ENCODE measurements around the gene ALKBH3. TPM values are rescaled to one million over a fixed set of nuclear protein-coding genes. Genes with fewer than 3 reads are reported as not detected.

The ALKBH3 gene
- total RNA-seq (2016; rRNA removed; fragmentation: Illumina TruSeq; extraction: Trizol), result 36.1 and 49.6 TPM in 2 replicates
- total RNA-seq (2016; cell fraction: cytosol; rRNA removed; fragmentation: Illumina TruSeq; extraction: Trizol; ENCODE audit: low read depth), result 15.2 and 24.7 TPM in 2 replicates
- total RNA-seq (2016; cell fraction: insoluble cytoplasmic fraction; rRNA removed; fragmentation: Illumina TruSeq; extraction: Trizol), result 39.0 and 48.6 TPM in 2 replicates
- total RNA-seq (2016; cell fraction: membrane; rRNA removed; fragmentation: Illumina TruSeq; extraction: Trizol), result 27.0 and 33.2 TPM in 2 replicates
- 30.6 and 31.1 TPM in 2 replicates for total RNA-seq (2016; cell fraction: nucleus; rRNA removed; fragmentation: Illumina TruSeq; extraction: Trizol)
- 16.5 and 17.8 TPM in 2 replicates for polyA plus RNA-seq (2011; rRNA removed)
- 11.7 and 19.8 TPM in 2 replicates for polyA plus RNA-seq (2011; cell fraction: cytosol; rRNA removed)
- polyA plus RNA-seq (2011; cell fraction: nucleus; rRNA removed), result 6.1 and 12.5 TPM in 2 replicates
- polyA plus RNA-seq (2012), result 14.3 and 14.6 TPM in 2 replicates
- 10.4 and 19.4 TPM in 2 replicates for polyA plus RNA-seq (2016; cell fraction: cytosol; fragmentation: Illumina TruSeq; extraction: Trizol; ENCODE audit: low read depth)
- polyA plus RNA-seq (2016; cell fraction: insoluble cytoplasmic fraction; fragmentation: Illumina TruSeq; extraction: Trizol; ENCODE audit: low read depth), result 35.9 and 40.1 TPM in 2 replicates
- polyA plus RNA-seq (2016; cell fraction: membrane; fragmentation: Illumina TruSeq; extraction: Trizol; ENCODE audit: low read depth), result 16.7 and 27.6 TPM in 2 replicates
- 18.5 and 20.8 TPM in 2 replicates for polyA plus RNA-seq (2016; cell fraction: nucleus; fragmentation: Illumina TruSeq; extraction: Trizol; ENCODE audit: insufficient read depth, low read depth)
- polyA minus RNA-seq (2011; rRNA and poly(A)+ RNA removed; ENCODE audit: low replicate concordance), result 4.2 and 6.8 TPM in 2 replicates
- polyA minus RNA-seq (2011; cell fraction: cytosol; rRNA and poly(A)+ RNA removed), result 6.9 and 7.4 TPM in 2 replicates
- 22.1 and 29.3 TPM in 2 replicates for polyA minus RNA-seq (2011; cell fraction: nucleus; rRNA and poly(A)+ RNA removed)
- Bru-seq, nascent RNA, result percentile 66 among the genes with signal in this experiment
- BruChase-seq, experiment 1, labeled RNA remaining after a 6-hour chase, result percentile 50 among the genes with signal in this experiment
- percentile 52 among the genes with signal in this experiment for BruChase-seq, experiment 2, labeled RNA remaining after a 2-hour chase
- long read RNA-seq, experiment 1, transcript ALKBH3-201 (10 exons, 1,474 nt), result major isoform, 12 of 16 reads
- long read RNA-seq, experiment 1, partial matches to known transcripts, result 0 of 16 reads
- long read RNA-seq, experiment 1, other reads (novel, unspliced or antisense), result 4 of 16 reads
- long read RNA-seq, experiment 2, transcript ALKBH3-201 (10 exons, 1,474 nt), result major isoform, 42 of 66 reads
- long read RNA-seq, experiment 2, partial matches to known transcripts, result 4 of 66 reads
- long read RNA-seq, experiment 2, other reads (novel, unspliced or antisense), result 18 of 66 reads

DNA sequence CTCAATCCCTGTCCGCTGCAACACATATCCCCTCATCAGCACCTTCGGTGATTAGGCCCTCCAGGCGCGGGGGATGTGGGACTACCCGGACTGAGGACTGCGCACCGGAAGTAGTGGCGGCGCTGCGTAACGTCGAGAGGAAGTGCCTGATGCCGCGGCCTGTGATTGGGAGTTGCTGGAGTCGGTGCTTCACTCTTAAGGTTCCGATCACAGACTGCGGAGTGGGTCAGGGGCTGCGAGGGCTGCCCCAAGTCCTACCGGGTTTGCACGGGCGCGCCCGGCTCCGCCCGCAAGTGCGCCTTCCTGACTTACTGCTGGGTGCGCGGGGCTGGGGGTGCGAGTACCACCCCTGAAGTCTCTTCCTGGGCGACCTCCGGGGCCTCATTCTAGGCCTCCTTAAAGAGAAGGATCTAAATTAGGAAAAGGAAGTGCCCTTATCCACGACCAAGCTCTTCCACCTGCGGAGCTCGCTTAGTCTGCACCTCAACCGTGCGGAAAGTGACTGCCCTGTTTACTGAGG, at the start of gene ALKBH3:
TSS of gene ALKBH3 (plus strand) at position 192 of the 520 bp plus-strand sequence. CDS start 1,822 bp downstream, outside the sequence.
- POLR2A ChIA-PET, result no interaction called here
- ATAC-seq (peak; percentile 100), DNase-seq (ENCODE audit: low spot score) (peak; percentile 86), FAIRE-seq (peak; percentile 60)
- Histone ChIP-seq H3K9me3 (ENCODE audit: low read length) (no peaks in the 10 kb centered on the region), H3K9ac (ENCODE audit: insufficient read depth, low read depth, low read length) (peak within 1 kb of the TSS; percentile 81), H3K4me2 (ENCODE audit: low read depth, low read length) (peak within 1 kb of the TSS; percentile 90), H3K27ac (ENCODE audit: extremely low read length, insufficient read depth, low read length) (peak within 1 kb of the TSS; percentile 55), H3K4me3 (replicated peaks in 1 of 3; ENCODE audit: insufficient read depth in 1 of 3, low read depth in 2 of 3, low read length in 3 of 3) (peak within 1 kb of the TSS; percentile 91 to 93 (median 92)), H4K20me1 (ENCODE audit: insufficient read depth, low read length) (no peaks in the 10 kb centered on the region), H3K79me2 (ENCODE audit: insufficient read depth, low read length) (peaks cover 11% of the 10 kb centered on the region), H3K4me1 (ENCODE audit: insufficient read depth, low read length) (peaks cover 16% of the 10 kb centered on the region), H2AFZ (ENCODE audit: low read length) (peak within 1 kb of the TSS; percentile 97), H3K36me3 (replicated peaks in 1 of 2; ENCODE audit: control insufficient read depth in 1 of 2, insufficient read depth in 2 of 2, low read length in 2 of 2) (peaks cover 0 to 12% of the 10 kb centered on the region in 2 experiments; a peak in 4 of 5 replicates), H3K27me3 (ENCODE audit: control insufficient read depth in 1 of 2, insufficient read depth in 2 of 2, low read length in 2 of 2) (peaks cover 0 to 6% of the 10 kb centered on the region in 2 experiments; a peak in 1 of 5 replicates)
- in situ Hi-C loops (cut with HindIII; ENCODE audit: extremely low pct_ligation_motif_present, low pct_unique_long_range_greater_than_20kb), result loop anchor here (5.0 kb wide), 2 partner anchors 62 to 162 kb away; partner anchors contain the start of gene C11orf96
- WGBS (ENCODE audit: low lambda C conversion rate), result 6% methylated on average over 7 of the region's 36 CpGs
- CTCF ChIA-PET (ENCODE audit: low intra/inter-chr PET ratio, low total read pairs), result no interaction called here
- no TSS peak for BruUV-seq (replicated peaks)
- intact Hi-C loops (cut with micrococcal nuclease; ENCODE audit: unreplicated experiment), result no loop called here
- TF ChIP-seq, protein P1, sequence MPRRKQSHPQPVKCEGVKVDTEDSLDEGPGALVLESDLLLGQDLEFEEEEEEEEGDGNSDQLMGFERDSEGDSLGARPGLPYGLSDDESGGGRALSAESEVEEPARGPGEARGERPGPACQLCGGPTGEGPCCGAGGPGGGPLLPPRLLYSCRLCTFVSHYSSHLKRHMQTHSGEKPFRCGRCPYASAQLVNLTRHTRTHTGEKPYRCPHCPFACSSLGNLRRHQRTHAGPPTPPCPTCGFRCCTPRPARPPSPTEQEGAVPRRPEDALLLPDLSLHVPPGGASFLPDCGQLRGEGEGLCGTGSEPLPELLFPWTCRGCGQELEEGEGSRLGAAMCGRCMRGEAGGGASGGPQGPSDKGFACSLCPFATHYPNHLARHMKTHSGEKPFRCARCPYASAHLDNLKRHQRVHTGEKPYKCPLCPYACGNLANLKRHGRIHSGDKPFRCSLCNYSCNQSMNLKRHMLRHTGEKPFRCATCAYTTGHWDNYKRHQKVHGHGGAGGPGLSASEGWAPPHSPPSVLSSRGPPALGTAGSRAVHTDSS (CRISPR knock-in tag; conservative IDR thresholded peaks at IDR 0.05), result no peak
- TF ChIP-seq, protein P2, sequence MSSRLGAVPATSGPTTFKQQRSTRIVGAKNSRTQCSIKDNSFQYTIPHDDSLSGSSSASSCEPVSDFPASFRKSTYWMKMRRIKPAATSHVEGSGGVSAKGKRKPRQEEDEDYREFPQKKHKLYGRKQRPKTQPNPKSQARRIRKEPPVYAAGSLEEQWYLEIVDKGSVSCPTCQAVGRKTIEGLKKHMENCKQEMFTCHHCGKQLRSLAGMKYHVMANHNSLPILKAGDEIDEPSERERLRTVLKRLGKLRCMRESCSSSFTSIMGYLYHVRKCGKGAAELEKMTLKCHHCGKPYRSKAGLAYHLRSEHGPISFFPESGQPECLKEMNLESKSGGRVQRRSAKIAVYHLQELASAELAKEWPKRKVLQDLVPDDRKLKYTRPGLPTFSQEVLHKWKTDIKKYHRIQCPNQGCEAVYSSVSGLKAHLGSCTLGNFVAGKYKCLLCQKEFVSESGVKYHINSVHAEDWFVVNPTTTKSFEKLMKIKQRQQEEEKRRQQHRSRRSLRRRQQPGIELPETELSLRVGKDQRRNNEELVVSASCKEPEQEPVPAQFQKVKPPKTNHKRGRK (CRISPR knock-in tag; IDR thresholded peaks at IDR 0.05), result no peak
- TF ChIP-seq MBNL3 (CRISPR knock-in tag; conservative IDR thresholded peaks at IDR 0.05) (peak; percentile 98; the same call in 1 of the 2 replicates), ZFP82 (CRISPR knock-in tag; IDR thresholded peaks at IDR 0.05; ENCODE audit: borderline replicate concordance) (no peak), HMGA1 (CRISPR knock-in tag; conservative IDR thresholded peaks at IDR 0.05) (no peak), ZFP1 (CRISPR knock-in tag; IDR thresholded peaks at IDR 0.05) (peak; percentile 83; the same call in 1 of the 2 replicates), ELF4 (CRISPR knock-in tag; IDR thresholded peaks at IDR 0.05; ENCODE audit: borderline replicate concordance) (peak; percentile 68; the same call in 1 of the 2 replicates), TBP (CRISPR knock-in tag; IDR thresholded peaks at IDR 0.05) (no peak), ZNF296 (CRISPR knock-in tag; conservative IDR thresholded peaks at IDR 0.05) (no peak)
- TF ChIP-seq, protein P3, sequence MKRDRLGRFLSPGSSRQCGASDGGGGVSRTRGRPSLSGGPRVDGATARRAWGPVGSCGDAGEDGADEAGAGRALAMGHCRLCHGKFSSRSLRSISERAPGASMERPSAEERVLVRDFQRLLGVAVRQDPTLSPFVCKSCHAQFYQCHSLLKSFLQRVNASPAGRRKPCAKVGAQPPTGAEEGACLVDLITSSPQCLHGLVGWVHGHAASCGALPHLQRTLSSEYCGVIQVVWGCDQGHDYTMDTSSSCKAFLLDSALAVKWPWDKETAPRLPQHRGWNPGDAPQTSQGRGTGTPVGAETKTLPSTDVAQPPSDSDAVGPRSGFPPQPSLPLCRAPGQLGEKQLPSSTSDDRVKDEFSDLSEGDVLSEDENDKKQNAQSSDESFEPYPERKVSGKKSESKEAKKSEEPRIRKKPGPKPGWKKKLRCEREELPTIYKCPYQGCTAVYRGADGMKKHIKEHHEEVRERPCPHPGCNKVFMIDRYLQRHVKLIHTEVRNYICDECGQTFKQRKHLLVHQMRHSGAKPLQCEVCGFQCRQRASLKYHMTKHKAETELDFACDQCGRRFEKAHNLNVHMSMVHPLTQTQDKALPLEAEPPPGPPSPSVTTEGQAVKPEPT (CRISPR knock-in tag; IDR thresholded peaks at IDR 0.05; ENCODE audit: low read depth), result peak; percentile 99
- TF ChIP-seq, protein P4, sequence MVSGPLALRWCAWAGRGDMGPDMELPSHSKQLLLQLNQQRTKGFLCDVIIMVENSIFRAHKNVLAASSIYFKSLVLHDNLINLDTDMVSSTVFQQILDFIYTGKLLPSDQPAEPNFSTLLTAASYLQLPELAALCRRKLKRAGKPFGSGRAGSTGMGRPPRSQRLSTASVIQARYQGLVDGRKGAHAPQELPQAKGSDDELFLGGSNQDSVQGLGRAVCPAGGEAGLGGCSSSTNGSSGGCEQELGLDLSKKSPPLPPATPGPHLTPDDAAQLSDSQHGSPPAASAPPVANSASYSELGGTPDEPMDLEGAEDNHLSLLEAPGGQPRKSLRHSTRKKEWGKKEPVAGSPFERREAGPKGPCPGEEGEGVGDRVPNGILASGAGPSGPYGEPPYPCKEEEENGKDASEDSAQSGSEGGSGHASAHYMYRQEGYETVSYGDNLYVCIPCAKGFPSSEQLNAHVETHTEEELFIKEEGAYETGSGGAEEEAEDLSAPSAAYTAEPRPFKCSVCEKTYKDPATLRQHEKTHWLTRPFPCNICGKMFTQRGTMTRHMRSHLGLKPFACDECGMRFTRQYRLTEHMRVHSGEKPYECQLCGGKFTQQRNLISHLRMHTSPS (CRISPR knock-in tag; IDR thresholded peaks at IDR 0.05; ENCODE audit: low read depth), result no peak
